GM18520 (cell line): ENCODE data around the gene MARCHF6.

Experiments used
- ATAC-seq: cut with Tn5 transposase; IDR thresholded peaks from one replicate; pipeline ENCODE4 v1.9.1; 2021; ENCODE audit not compliant: unreplicated experiment

MARCHF6 gene, protein sequence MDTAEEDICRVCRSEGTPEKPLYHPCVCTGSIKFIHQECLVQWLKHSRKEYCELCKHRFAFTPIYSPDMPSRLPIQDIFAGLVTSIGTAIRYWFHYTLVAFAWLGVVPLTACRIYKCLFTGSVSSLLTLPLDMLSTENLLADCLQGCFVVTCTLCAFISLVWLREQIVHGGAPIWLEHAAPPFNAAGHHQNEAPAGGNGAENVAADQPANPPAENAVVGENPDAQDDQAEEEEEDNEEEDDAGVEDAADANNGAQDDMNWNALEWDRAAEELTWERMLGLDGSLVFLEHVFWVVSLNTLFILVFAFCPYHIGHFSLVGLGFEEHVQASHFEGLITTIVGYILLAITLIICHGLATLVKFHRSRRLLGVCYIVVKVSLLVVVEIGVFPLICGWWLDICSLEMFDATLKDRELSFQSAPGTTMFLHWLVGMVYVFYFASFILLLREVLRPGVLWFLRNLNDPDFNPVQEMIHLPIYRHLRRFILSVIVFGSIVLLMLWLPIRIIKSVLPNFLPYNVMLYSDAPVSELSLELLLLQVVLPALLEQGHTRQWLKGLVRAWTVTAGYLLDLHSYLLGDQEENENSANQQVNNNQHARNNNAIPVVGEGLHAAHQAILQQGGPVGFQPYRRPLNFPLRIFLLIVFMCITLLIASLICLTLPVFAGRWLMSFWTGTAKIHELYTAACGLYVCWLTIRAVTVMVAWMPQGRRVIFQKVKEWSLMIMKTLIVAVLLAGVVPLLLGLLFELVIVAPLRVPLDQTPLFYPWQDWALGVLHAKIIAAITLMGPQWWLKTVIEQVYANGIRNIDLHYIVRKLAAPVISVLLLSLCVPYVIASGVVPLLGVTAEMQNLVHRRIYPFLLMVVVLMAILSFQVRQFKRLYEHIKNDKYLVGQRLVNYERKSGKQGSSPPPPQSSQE

GRCh38 chr5:10353241-10354047, at the start of gene MARCHF6:
Gene MARCHF6 (plus strand): TSS chr5:10353695. CDS start chr5:10353899, 204 bp downstream.
- ATAC-seq, result peak; percentile 92

GRCh38 chr5:10303699-10304170, 49.8 kb upstream of the MARCHF6 start:
- no peak for ATAC-seq

DNA sequence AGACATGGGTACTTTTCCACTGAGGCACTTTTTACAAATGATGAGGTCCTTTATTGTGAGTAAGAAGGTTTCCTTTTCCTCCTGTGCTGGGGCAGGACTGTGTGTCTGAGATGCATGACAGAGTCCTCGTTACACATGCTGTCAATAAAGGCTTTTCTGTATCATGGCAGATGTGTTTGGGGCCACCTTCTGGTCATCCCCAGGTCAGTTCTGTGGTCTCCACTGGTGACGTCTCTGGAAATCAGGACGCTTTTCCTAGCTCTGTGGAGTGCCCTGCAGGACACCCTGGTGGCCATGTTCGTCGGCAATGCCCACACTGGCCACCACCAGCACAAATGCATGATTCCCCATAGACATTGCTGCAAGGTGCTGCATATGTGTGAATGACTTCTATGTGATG, 48.6 kb upstream of the MARCHF6 start:
- ATAC-seq, result no peak

- ATAC-seq, result no peak
Measured at GRCh38 chr5:10306114-10306513, 47.4 kb upstream of the MARCHF6 start.

GRCh38 chr5:10306806-10307205, 46.7 kb upstream of the MARCHF6 start:
- ATAC-seq, result no peak

DNA sequence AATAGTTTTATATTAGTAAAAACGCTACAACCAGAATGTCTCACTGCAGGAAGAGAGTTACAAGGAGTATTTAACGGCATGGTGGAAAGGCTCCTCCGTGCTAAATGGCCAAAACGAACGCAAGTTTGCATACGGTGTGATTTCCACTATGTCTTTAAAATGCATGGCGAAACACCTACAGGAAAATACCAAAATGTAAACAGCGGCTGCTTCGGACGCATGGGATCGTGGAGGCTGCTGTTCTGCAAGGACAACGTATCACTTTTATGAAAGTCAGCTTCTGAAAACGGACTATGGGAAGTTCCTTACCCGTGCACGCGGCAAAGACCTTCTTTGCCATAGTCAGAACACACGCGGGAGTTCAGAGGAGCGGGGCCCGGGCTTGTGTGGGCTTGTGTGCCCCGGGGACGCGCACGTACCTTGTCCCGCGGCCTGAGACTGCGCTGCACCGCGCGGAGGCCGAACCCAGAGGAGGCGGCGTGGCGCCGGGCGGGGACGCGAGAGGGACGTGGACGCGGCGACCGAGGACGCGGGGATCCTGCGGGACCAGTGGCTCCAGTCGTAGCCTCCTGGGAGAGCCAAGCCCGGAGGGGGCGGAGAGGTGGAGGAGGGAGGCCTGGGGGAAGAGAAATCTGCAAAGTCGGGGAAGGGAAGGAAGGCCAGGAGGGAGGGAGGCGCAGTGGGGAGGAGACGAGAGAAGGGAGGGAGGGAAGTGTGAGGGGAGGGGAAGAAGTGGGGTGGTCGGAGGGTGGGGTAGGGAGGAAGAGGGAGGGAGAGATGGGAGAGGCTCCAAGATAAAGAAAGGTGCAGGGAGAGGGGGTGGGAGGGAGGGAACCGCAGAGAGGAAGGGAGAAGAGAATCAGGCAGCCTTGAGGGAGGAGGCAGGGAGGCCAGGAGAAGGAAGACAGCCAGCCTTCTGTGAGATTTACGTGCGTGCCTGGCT, 46.0 kb upstream of the MARCHF6 start, which contains the start of gene CMBL:
CMBL (minus strand) TSS at position 697 of the 943 bp plus-strand sequence. CDS start 17,140 bp downstream, outside the sequence.
- peak; percentile 56 for ATAC-seq

- no peak for ATAC-seq
Measured at GRCh38 chr5:10308844-10309243, 44.7 kb upstream of the MARCHF6 start.

GRCh38 chr5:10310066-10310779, 43.3 kb upstream of the MARCHF6 start:
- ATAC-seq, result no peak

GRCh38 chr5:10310835-10311570, 42.5 kb upstream of the MARCHF6 start:
- peak; percentile 68 for ATAC-seq

- ATAC-seq, result no peak
Measured at GRCh38 chr5:10311595-10312425, 41.7 kb upstream of the MARCHF6 start.

DNA sequence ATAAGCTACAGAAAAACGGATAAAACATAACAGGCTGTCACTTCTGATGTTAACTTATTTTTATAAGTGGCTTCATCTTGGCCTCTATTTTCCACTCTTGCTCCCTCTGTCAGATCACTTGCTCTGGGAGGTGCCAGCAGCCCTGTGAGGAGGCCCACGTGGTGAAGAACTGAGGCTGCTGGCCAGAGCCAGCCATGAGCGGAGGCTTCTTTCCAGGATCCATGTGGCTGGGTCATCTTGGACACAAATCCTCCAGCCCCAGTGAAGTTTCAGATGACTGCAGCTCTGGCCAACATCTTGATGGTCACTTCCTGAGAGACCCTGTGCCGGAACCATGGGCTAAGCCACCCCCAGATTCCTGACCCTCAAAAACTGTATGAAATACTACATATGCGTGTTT, 38.3 kb upstream of the MARCHF6 start:
- no peak for ATAC-seq

DNA sequence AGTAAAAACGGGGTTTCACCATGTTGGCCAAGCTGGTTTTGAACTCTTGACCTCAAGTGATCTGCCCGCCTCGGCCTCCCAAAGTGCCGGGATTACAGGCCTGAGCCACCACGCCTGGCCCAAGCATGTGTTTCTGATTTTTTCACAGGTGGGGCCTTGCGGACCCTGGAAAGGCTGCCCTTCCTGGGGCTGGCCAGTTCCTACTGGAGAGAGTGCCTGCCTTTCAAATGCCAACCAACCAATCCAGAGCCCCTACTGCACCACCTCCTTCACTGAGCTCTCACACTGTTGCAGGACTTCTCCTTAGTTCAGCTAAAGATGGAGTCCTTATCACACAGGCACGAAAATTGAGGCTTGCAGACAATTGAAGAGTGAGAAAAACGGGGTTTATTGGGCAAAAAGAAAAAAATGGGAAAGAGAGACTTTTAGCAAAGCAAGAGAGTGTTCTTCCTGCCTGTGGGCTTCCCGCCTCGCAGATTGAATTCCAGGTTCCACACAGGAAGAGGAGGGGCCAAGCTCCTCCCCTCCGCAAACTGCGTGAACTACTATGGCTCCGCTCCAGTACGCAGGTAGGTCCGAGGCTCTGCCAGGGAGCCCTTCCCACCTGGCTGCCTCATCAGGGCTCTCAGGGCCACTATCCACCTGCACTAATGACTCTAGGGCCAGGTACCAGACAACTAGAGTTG, 37.5 kb upstream of the MARCHF6 start:
- no peak for ATAC-seq

GRCh38 chr5:10317825-10318682, 35.4 kb upstream of the MARCHF6 start:
- peak; percentile 75 for ATAC-seq

DNA sequence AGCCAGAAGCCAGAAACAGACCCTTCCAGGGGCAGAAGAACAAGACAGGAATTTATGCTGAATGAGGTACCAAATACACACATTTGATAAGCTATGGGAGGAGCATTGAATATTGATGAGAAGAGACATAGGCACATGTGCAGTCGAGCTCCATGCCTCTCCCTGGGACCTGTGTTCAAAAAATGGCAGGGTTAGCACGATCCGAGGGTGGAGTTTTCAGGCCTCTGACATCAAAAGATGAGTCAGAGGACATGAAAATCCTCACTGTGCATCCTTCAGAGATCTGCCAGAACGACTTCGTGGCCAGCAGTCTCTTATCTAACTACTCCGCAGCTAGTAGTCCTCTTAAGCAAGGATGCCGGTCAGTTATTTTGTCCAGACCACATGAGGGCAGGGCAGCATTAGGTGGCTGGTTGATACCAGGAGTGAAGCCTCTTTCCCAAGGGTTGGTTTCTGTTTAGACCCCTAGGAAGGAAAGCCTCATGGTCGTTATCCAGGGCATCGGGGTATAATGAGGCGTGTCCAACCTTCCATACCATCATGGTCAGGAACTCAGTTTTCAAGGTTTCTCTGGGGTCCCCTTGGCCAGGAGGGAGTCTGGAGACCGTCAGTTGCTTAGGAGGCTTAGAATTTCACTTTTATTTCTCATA, 34.2 kb upstream of the MARCHF6 start:
- no peak for ATAC-seq

- no peak for ATAC-seq
Measured at GRCh38 chr5:10320793-10321192, 32.7 kb upstream of the MARCHF6 start.
